ENCODE data around the gene C1orf167. TPM values are rescaled to one million over a fixed set of nuclear protein-coding genes. Genes with fewer than 3 reads are reported as not detected.

The C1orf167 gene
- total and polyA plus RNA-seq, 2 donors (not counting 1 experiment from before 2014, with no cell fraction given) = not detected

- WGBS (ENCODE audit: insufficient coverage) = 92% methylated on average over 35 of the region's 36 CpGs
- Histone ChIP-seq H3K27ac (ENCODE audit: low read length in 2 of 2) (no peak overlapping the region), H3K27me3 (replicated peaks in 1 of 4; ENCODE audit: control extremely low read depth in 1 of 4, control insufficient read depth in 3 of 4, insufficient read depth in 4 of 4, low read length in 3 of 4) (no peaks in the 10 kb centered on the region), H3K9ac (ENCODE audit: low read length) (no peak overlapping the region), H3K79me2 (ENCODE audit: control insufficient read depth, insufficient read depth, low read length) (peaks cover 3% of the 10 kb centered on the region), H3K4me3 (ENCODE audit: control extremely low read depth in 1 of 5, extremely low read depth in 1 of 5, insufficient read depth in 1 of 5, low read depth in 2 of 5, low read length in 4 of 5) (no peak overlapping the region), H2AFZ (ENCODE audit: insufficient read depth, low read depth, low read length, poor library complexity, severe bottlenecking) (no peak overlapping the region), H4K20me1 (ENCODE audit: control insufficient read depth, insufficient read depth, low read length, poor library complexity, severe bottlenecking) (peaks cover 27% of the 10 kb centered on the region), H3K4me1 (ENCODE audit: control insufficient read depth in 2 of 2, insufficient read depth in 2 of 2, low read length in 2 of 2) (peaks cover 8 to 13% of the 10 kb centered on the region in 2 donors), H3K4me2 (replicated peaks; ENCODE audit: low read depth, low read length, poor library complexity, severe bottlenecking) (no peak overlapping the region), H3K9me3 (ENCODE audit: control extremely low read depth in 1 of 3, control insufficient read depth in 2 of 3, insufficient read depth in 1 of 3, low read length in 2 of 3) (no peaks in the 10 kb centered on the region), H3K36me3 (replicated peaks in 1 of 2; ENCODE audit: control extremely low read depth in 1 of 2, control insufficient read depth in 1 of 2, extremely low read depth in 1 of 2, insufficient read depth in 2 of 2, low read length in 1 of 2) (peaks cover 0 to 94% of the 10 kb centered on the region in 2 experiments)
- ChIA-PET CTCF (interaction anchor here (0.6 to 5.0 kb wide), 10 partner anchors 10 to 472 kb away, joined by 3 to 36 read pairs (median 8); partner anchors contain the start of gene NPPA), POLR2A (no interaction called here)
- Mint-ChIP-seq H3K9me3 (ENCODE audit: insufficient read depth) (no peaks in the 10 kb centered on the region), H3K27me3 (no peaks in the 10 kb centered on the region), H3K27ac (no peak overlapping the region), H3K4me1 (peaks cover 17% of the 10 kb centered on the region), H3K4me3 (no peak overlapping the region)
- DNase-seq (no peak), ATAC-seq (ENCODE audit: low read depth) (no peak)
- intact Hi-C loops (cut with micrococcal nuclease) = no loop called here
- no peak for TF ChIP-seq EZH2 (IDR thresholded peaks at IDR 0.05; ENCODE audit: borderline replicate concordance, insufficient read depth, low read depth, low read length, poor library complexity, severe bottlenecking)
- no peak for TF ChIP-seq CTCF (IDR thresholded peaks at IDR 0.05)
These were observed 75.2 kb downstream of the C1orf167 start for GRCh38 chr1:11836955-11837766.
